Measurements from ENCODE around the gene UNC79. TPM values are rescaled to one million over a fixed set of nuclear protein-coding genes. Genes with fewer than 3 reads are reported as not detected.
"Not testable (repeated sequence)": the region's sequence is repeated elsewhere in the genome, so short reads cannot be mapped to it uniquely, and the experiment has no call there.

UNC79 gene
- total and polyA plus RNA-seq, 8 donors: 1.2 to 3.8 (median 1.7) TPM

- Histone ChIP-seq H3K27me3 (no peaks in the 10 kb centered on the region), H3K4me3 (no peak overlapping the region), H3K9me3 (no peaks in the 10 kb centered on the region), H3K27ac (no peak overlapping the region), H3K4me1 (no peaks in the 10 kb centered on the region), H3K36me3 (no peaks in the 10 kb centered on the region)
- WGBS, 2 donors: 92 to 95% methylated on average over 5 of the region's 5 CpGs
- FAIRE-seq (no peak), ATAC-seq (no peak), DNase-seq (no peak)
- TF ChIP-seq, protein P1, sequence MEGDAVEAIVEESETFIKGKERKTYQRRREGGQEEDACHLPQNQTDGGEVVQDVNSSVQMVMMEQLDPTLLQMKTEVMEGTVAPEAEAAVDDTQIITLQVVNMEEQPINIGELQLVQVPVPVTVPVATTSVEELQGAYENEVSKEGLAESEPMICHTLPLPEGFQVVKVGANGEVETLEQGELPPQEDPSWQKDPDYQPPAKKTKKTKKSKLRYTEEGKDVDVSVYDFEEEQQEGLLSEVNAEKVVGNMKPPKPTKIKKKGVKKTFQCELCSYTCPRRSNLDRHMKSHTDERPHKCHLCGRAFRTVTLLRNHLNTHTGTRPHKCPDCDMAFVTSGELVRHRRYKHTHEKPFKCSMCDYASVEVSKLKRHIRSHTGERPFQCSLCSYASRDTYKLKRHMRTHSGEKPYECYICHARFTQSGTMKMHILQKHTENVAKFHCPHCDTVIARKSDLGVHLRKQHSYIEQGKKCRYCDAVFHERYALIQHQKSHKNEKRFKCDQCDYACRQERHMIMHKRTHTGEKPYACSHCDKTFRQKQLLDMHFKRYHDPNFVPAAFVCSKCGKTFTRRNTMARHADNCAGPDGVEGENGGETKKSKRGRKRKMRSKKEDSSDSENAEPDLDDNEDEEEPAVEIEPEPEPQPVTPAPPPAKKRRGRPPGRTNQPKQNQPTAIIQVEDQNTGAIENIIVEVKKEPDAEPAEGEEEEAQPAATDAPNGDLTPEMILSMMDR (IDR thresholded peaks at IDR 0.05): no peak
- intact Hi-C loops (cut with DNase I): no loop called here
Observed at GRCh38 chr14:93511001-93511400, 80.3 kb downstream of the UNC79 start.

DNA sequence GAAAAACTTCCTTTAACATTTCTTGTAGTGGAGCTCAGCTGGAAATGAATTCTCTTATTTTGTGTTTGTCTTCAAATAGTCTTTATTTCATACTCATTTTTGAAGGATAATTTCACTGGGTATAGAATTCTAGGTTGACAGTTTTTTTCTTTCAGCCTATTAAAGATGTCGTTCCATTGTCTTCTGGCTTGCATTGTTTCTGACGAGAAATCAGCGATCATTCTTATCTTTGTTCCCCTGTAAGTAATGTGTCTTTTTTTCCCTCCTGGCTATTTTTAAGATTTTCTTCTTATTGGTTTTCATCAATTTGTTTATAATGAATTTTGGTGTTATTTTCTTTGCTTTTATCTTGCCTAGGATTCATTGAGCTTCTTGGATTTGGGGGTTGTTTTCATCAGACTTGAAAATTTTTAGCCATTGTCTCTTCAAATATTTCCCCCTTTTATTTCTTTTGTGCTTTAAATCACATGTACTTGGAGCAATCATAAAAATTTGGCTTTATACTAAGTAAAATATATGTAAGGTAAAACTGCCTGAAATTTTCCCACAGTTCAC is 89.4 kb downstream of the UNC79 start:
- intact Hi-C loops (cut with DNase I): no loop called here
- Histone ChIP-seq H3K4me3 (no peak overlapping the region), H3K36me3 (no peaks in the 10 kb centered on the region), H3K27ac (no peak overlapping the region), H3K4me1 (no peaks in the 10 kb centered on the region), H3K27me3 (no peaks in the 10 kb centered on the region), H3K9me3 (no peaks in the 10 kb centered on the region)
- DNase-seq (no peak), ATAC-seq (no peak), FAIRE-seq (no peak)
- TF ChIP-seq, protein P1 (IDR thresholded peaks at IDR 0.05): no peak
- WGBS, 2 donors: 93 to 95% methylated on average over 3 of the region's 3 CpGs

GRCh38 chr14:93522221-93522620 is 91.5 kb downstream of the UNC79 start:
- ATAC-seq: no peak
- TF ChIP-seq, protein P1 (IDR thresholded peaks at IDR 0.05): no peak

DNA sequence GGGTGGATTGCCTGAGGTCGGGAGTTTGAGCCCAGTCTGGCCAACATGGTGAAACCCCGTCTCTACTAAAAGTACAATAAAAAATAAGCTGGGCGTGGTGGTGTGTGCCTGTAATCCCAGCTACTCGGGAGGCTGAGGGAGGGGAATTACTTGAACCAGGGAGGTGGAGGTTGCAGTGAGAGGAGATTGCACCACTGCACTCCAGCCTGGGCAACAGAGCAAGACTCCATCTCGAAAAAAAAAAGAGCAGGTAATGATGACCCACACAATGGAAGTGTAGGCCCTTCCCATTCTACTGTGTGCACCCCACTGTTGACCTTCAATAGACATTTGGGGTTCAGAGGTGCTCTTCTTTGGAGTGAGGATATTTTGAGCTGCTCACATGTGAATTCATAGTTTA is 94.5 kb downstream of the UNC79 start:
- H3K36me3 ChIP-seq; FAIRE-seq; H3K27me3 ChIP-seq; H3K4me3 ChIP-seq; H3K9me3 ChIP-seq; H3K27ac ChIP-seq; DNase-seq; ATAC-seq; intact Hi-C loops (cut with DNase I); H3K4me1 ChIP-seq: not testable (repeated sequence)
- WGBS, 2 donors: 85 to 91% methylated on average over 5 of the region's 5 CpGs

More at GRCh38 chr14:93522221-93522620, 91.5 kb downstream of the UNC79 start:
- H3K9me3 ChIP-seq: no peaks in the 10 kb centered on the region
- DNase-seq (no peak), FAIRE-seq (no peak)
- H3K27me3 ChIP-seq: no peaks in the 10 kb centered on the region
- H3K4me1 ChIP-seq: no peaks in the 10 kb centered on the region
- H3K36me3 ChIP-seq: no peaks in the 10 kb centered on the region
- no peak overlapping the region for H3K27ac ChIP-seq
- H3K4me3 ChIP-seq: no peak overlapping the region
- intact Hi-C loops (cut with DNase I): no loop called here

DNA sequence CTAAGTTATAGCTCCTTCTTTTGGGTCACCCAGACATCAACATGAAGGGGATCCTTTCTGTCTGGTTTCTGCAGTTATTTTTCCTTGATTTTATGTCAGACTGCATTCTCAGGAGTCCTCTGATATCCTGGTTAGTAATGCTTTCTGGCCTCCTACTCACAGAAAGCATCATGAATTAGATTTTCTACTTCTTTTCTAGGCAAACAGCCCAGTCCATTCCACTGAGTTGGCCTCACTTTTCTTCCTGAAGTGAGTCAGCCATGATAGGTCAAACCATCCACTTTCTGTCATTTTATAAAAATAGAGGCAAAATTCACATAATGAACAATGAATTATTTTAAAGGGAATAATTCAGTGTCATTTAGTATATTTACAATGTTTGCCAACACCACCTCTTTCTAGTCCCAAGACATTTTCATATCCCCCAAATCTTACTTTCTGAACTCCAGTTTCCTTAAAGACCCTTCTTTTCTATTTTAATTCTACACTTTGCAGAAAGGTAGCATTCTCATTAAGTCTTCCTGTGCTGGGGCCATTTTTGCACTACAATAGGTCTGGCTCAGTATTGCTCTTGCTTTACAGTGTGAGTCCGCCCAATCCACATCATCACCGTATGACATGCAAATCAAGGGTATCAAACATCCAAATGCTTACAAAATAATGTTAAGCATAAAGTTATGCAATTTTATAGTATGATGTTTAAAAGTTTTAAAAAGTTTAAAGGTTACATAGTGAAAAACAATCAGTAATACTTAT is 95.1 kb downstream of the UNC79 start:
- 96 to 100% methylated on average over 2 of the region's 2 CpGs for WGBS, 2 donors
- H3K4me3 ChIP-seq: no peak overlapping the region
- no peak for DNase-seq
- H3K36me3 ChIP-seq: no peaks in the 10 kb centered on the region
- ATAC-seq: no peak
- H3K27me3 ChIP-seq: no peaks in the 10 kb centered on the region
- TF ChIP-seq, protein P1 (IDR thresholded peaks at IDR 0.05): no peak
- H3K9me3 ChIP-seq: no peaks in the 10 kb centered on the region
- no peak overlapping the region for H3K27ac ChIP-seq
- FAIRE-seq: no peak
- H3K4me1 ChIP-seq: no peaks in the 10 kb centered on the region
- intact Hi-C loops (cut with DNase I): no loop called here
